A673 (cell line): ENCODE measurements around the gene FBXL17. TPM values are rescaled to one million over a fixed set of nuclear protein-coding genes. Genes with fewer than 3 reads are reported as not detected.
A peak's percentile ranks its signal among the peaks of the same experiment; 100 is the strongest.

Source experiments
- BruUV-seq: library from RNA; stranded (reverse); fragments of 400-500 nt; replicated peaks from 2 replicates; lab custom pipeline; 2021; lab: Mats Ljungman, UMichigan
- CTCF ChIA-PET: fragments of 300-600 bp; sonication (Branson Sonifier 250); formaldehyde crosslinking; loops from one replicate; lab custom pipeline; 2022; ENCODE audit warnings: antibody characterized with exemption; lab: Charles Lee
- POLR2A ChIA-PET: fragments of 300-600 bp; sonication (Branson Sonifier 250); formaldehyde crosslinking; loops from one replicate; lab custom pipeline; 2022; ENCODE audit warnings: antibody characterized with exemption; ENCODE audit not compliant: low non-redundant PET; lab: Charles Lee
- DNase-seq: peaks from one replicate; pipeline ENCODE4 v3.0.0-alpha.2; 2015; ENCODE audit warnings: low spot score
- H3K27ac ChIP-seq: fragments of 200-600 bp; sonication (generic); 2 replicates; pipeline ENCODE4 v1.5.1; 2016; ENCODE audit warnings: mixed run types, low read depth, mild to moderate bottlenecking, mixed read lengths, antibody characterized with exemption, low read length; ENCODE audit not compliant: poor library complexity, severe bottlenecking
- H3K27me3 ChIP-seq: fragments of 200-600 bp; sonication (generic); replicated peaks from 2 replicates; pipeline ENCODE4 v1.6.1; 2017; ENCODE audit warnings: mixed run types, low read depth, mild to moderate bottlenecking, mixed read lengths, antibody characterized with exemption, low read length; ENCODE audit not compliant: insufficient read depth, poor library complexity
- H3K36me3 ChIP-seq: fragments of 200-600 bp; sonication (generic); 2 replicates; pipeline ENCODE4 v1.6.1; 2016; ENCODE audit warnings: mixed run types, mild to moderate bottlenecking, mixed read lengths, antibody characterized with exemption, low read length; ENCODE audit not compliant: insufficient read depth, poor library complexity, severe bottlenecking
- H3K4me1 ChIP-seq: fragments of 200-600 bp; sonication (generic); 2 replicates; pipeline ENCODE4 v1.6.1; 2017; ENCODE audit warnings: mixed run types, mild to moderate bottlenecking, mixed read lengths, antibody characterized with exemption, low read length; ENCODE audit not compliant: insufficient read depth, poor library complexity, severe bottlenecking
- H3K4me3 ChIP-seq: fragments of 200-600 bp; sonication (generic); 2 replicates; pipeline ENCODE4 v1.5.1; 2016; ENCODE audit warnings: low read depth, mixed run types, mild to moderate bottlenecking, mixed read lengths, low read length; ENCODE audit not compliant: poor library complexity, severe bottlenecking
- H3K9me3 ChIP-seq: fragments of 200-600 bp; sonication (generic); 2 replicates; pipeline ENCODE4 v1.6.1; 2016; ENCODE audit warnings: mixed run types, low read depth, mild to moderate bottlenecking, mixed read lengths, antibody characterized with exemption, low read length; ENCODE audit not compliant: poor library complexity, severe bottlenecking
- EZH2 ChIP-seq: fragments of 200-600 bp; sonication (generic); IDR thresholded peaks from 2 replicates; pipeline ENCODE4 v1.6.1; 2017; ENCODE audit warnings: borderline replicate concordance, low read depth, mild to moderate bottlenecking, mixed read lengths, antibody characterized with exemption, low read length; ENCODE audit not compliant: poor library complexity, severe bottlenecking
- intact Hi-C: fragments of 100-400 bp; cut with micrococcal nuclease; formaldehyde crosslinking; loops from one replicate; pipeline ENCODE4 v1.10.0; 2022; ENCODE audit not compliant: unreplicated experiment
- total RNA-seq: library from RNA; stranded (reverse); gene quantifications from 2 replicates; pipeline ENCODE4 v1.2.3, GENCODE V29; 2021
- TF ChIP-seq, protein P1 (sequence below): fragments of 300-800, 200-600 bp; sonication (generic); conservative IDR thresholded peaks from 2 replicates; pipeline ENCODE4 v1.5.1; 2017; ENCODE audit warnings: low read depth, mild to moderate bottlenecking, antibody characterized with exemption, low read length, moderate library complexity, mixed read lengths

Gene FBXL17
- total RNA-seq, 1 experiment from 2014 or later = 5.7 TPM

DNA sequence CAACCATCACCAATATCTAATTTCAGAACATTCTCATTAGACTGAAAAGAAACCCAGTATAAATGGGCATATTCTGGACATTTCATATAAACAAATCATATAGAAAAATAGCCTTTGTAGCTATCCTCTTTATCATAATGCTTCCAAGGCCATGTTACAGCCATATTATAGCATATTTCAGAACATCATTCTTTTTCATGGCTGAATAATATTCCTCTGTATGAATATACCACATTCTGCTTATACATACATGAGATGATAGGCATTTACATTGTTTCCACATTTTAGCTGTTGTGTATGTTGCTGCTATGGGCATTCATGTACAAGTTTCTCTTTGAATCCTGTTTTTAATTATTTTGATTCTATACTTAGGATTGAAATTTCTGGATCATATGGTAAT is 167.0 kb downstream of the FBXL17 start:
- TF ChIP-seq EZH2 = no peak
- TF ChIP-seq, protein P1, sequence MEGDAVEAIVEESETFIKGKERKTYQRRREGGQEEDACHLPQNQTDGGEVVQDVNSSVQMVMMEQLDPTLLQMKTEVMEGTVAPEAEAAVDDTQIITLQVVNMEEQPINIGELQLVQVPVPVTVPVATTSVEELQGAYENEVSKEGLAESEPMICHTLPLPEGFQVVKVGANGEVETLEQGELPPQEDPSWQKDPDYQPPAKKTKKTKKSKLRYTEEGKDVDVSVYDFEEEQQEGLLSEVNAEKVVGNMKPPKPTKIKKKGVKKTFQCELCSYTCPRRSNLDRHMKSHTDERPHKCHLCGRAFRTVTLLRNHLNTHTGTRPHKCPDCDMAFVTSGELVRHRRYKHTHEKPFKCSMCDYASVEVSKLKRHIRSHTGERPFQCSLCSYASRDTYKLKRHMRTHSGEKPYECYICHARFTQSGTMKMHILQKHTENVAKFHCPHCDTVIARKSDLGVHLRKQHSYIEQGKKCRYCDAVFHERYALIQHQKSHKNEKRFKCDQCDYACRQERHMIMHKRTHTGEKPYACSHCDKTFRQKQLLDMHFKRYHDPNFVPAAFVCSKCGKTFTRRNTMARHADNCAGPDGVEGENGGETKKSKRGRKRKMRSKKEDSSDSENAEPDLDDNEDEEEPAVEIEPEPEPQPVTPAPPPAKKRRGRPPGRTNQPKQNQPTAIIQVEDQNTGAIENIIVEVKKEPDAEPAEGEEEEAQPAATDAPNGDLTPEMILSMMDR = no peak
- Histone ChIP-seq H3K4me3 (no peak overlapping the region), H3K9me3 (peaks cover 7% of the 10 kb centered on the region), H3K4me1 (no peaks in the 10 kb centered on the region), H3K36me3 (no peaks in the 10 kb centered on the region), H3K27ac (no peak overlapping the region), H3K27me3 (no peaks in the 10 kb centered on the region)
- intact Hi-C loops = no loop called here
- ChIA-PET POLR2A (no interaction called here), CTCF (no interaction called here)
- DNase-seq = no peak
- no TSS peak for BruUV-seq

DNA sequence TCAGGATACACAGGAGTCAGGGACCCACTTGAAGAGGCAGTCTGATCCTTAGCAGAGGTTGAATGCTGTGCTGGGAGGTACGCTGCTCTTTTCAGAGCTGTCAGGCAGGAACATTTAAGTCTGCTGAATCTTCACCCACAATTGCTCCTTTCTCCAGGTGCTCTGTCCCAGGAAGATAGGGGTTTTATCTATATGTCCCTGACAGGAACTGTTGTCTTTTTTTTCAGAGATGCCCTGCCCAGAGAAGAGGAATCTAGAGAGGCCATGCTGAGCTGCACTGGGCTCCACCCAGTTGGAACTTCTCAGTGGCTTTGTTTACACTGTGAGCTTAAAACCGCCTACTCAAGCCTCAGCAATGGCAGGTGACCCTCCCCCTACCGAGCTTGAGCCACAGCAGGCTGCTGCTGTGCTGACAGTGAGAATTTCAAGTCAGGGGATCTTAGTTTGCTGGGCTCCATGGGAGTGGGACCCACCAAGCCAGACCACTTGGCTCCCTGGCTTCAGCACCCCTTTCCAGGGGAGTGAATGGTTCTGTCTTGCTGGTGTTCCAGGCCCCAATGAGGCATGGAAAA is 169.0 kb downstream of the FBXL17 start:
- peak; percentile 11 for DNase-seq
- ChIA-PET POLR2A (no interaction called here), CTCF (no interaction called here)
- H3K9me3 ChIP-seq = peaks cover 7% of the 10 kb centered on the region
- TF ChIP-seq EZH2 = no peak
- TF ChIP-seq, protein P1 = no peak
- no peaks in the 10 kb centered on the region for H3K27me3 ChIP-seq
- no TSS peak for BruUV-seq
- no peak overlapping the region for H3K27ac ChIP-seq
- no peaks in the 10 kb centered on the region for H3K36me3 ChIP-seq
- intact Hi-C loops = no loop called here
- H3K4me3 ChIP-seq = no peak overlapping the region
- H3K4me1 ChIP-seq = no peaks in the 10 kb centered on the region

DNA sequence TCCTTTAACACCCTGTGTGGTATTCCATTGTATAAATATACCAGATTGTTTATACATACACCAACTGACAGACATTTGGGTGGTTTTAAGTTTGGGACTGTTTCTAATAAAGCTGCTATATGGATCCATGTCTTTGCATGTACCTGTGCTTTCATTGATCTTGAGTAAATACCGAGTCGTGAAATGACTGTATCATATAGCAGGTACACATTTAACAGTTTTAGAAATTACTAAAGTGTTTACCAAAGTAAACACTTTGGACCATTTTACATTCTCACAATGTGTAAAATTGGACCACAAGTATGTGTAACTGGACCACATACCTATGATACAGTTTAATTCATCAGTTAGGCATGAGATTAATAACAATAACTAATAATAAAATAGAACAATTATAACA is 175.2 kb downstream of the FBXL17 start:
- H3K4me3 ChIP-seq = no peak overlapping the region
- no peak for DNase-seq
- POLR2A ChIA-PET = no interaction called here
- no peak overlapping the region for H3K27ac ChIP-seq
- no peak for TF ChIP-seq EZH2
- intact Hi-C loops = no loop called here
- BruUV-seq = no TSS peak
- H3K9me3 ChIP-seq = no peaks in the 10 kb centered on the region
- no peaks in the 10 kb centered on the region for H3K36me3 ChIP-seq
- no peaks in the 10 kb centered on the region for H3K4me1 ChIP-seq
- CTCF ChIA-PET = no interaction called here
- H3K27me3 ChIP-seq = no peaks in the 10 kb centered on the region

DNA sequence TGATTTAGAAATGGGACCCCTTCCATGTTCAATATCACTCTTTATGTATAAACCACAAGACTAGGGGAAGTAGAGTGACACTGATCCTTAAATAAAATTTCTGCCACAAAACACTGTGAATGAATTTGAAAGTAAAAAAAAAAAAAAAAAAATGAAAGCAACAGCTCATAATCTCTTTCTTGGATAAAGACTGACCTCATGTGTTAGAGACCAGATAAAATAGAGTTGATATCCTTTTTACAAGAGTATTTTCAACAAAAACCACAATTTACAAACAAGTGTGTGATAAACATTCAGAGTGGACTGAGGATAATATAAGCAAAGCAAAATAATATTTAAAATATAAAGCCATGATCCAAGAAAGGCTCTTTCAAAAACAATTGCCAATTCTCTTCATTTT is 180.2 kb downstream of the FBXL17 start:
- H3K27me3 ChIP-seq = no peaks in the 10 kb centered on the region
- H3K9me3 ChIP-seq = no peaks in the 10 kb centered on the region
- H3K36me3 ChIP-seq = no peaks in the 10 kb centered on the region
- intact Hi-C loops = no loop called here
- no peak for DNase-seq
- no peak overlapping the region for H3K27ac ChIP-seq
- CTCF ChIA-PET = no interaction called here
- no peak overlapping the region for H3K4me3 ChIP-seq
- no peak for TF ChIP-seq EZH2
- TF ChIP-seq, protein P1 = no peak
- H3K4me1 ChIP-seq = no peaks in the 10 kb centered on the region
- POLR2A ChIA-PET = no interaction called here
- no TSS peak for BruUV-seq
